ENCODE data around the gene PDSS1.

PDSS1 gene

GRCh38 chr10:26790221-26790995 lies 92.9 kb downstream of the PDSS1 start:
- H3K9me3 Mint-ChIP-seq, result peaks cover 3% of the 10 kb centered on the region
- H3K27me3 Mint-ChIP-seq, result no peaks in the 10 kb centered on the region
- no peak overlapping the region for H3K27ac Mint-ChIP-seq
- no peak overlapping the region for H3K4me3 Mint-ChIP-seq
- peaks cover 62% of the 10 kb centered on the region for H3K36me3 Mint-ChIP-seq
- H3K4me1 Mint-ChIP-seq, result peaks cover 69% of the 10 kb centered on the region
- no peak for ATAC-seq

GRCh38 chr10:26792758-26793495 lies 95.4 kb downstream of the PDSS1 start:
- peaks cover 63% of the 10 kb centered on the region for H3K4me1 Mint-ChIP-seq

More at GRCh38 chr10:26792758-26793495, 95.4 kb downstream of the PDSS1 start:
- ATAC-seq, result no peak
- Mint-ChIP-seq H3K4me3 (no peak overlapping the region), H3K9me3 (peaks cover 3% of the 10 kb centered on the region), H3K27ac (peak overlapping the region; percentile 53), H3K36me3 (peaks cover 53% of the 10 kb centered on the region), H3K27me3 (no peaks in the 10 kb centered on the region)
